ENCODE results near the gene TAS1R3. TPM values are rescaled to one million over a fixed set of nuclear protein-coding genes. Genes with fewer than 3 reads are reported as not detected.

Gene TAS1R3
- total and polyA plus RNA-seq, 10 of the 15 experiments (the other 5 are each of a cell fraction or from before 2014, with no cell fraction given), result 0.04 to 0.51 (median 0.08) TPM; not detected in 3

DNA sequence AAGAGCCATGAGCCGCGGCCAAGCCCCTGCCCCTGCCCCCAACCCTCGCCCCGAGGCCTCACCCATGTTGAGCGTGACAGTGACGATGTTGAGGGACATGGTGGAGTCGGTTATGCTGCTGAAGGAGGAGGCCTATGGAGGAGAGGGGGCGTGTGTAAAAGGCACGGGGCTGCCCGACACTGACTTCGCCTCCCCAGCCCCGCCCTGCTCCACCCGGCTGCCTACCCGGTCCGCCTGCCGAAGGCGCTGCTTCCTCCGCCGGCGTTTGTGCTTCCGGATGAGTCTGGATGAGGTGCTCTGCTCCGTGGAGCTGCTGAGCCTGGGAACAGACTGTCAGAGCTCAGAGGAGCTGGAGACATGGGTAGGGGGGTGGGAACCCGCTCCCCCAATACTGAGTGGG, 9.1 kb downstream of the TAS1R3 start:
- ChIA-PET RAD21 (ENCODE audit: unreplicated experiment) (no interaction called here), POLR2A (no interaction called here), SMC1A (ENCODE audit: uncharacterized antibody, unreplicated experiment) (no interaction called here), CTCF (no interaction called here)
- Histone ChIP-seq H2AFZ (ENCODE audit: control insufficient read depth, low read depth, low read length) (no peak overlapping the region), H3K9ac (ENCODE audit: control insufficient read depth, insufficient read depth, low read length) (no peak overlapping the region), H3K4me1 (ENCODE audit: control insufficient read depth, insufficient read depth, low read length) (no peaks in the 10 kb centered on the region), H4K20me1 (ENCODE audit: control insufficient read depth, insufficient read depth) (no peaks in the 10 kb centered on the region), H3K4me3 (no peak overlapping the region), H3K27ac (ENCODE audit: control insufficient read depth, insufficient read depth) (no peak overlapping the region), H3K4me2 (ENCODE audit: control insufficient read depth, insufficient read depth) (no peak overlapping the region), H3K9me3 (replicated peaks; ENCODE audit: control insufficient read depth, insufficient read depth, low read length) (no peaks in the 10 kb centered on the region), H3K79me2 (ENCODE audit: control insufficient read depth, insufficient read depth, low read length) (no peaks in the 10 kb centered on the region), H3K27me3 (replicated peaks in 1 of 2; ENCODE audit: control insufficient read depth in 2 of 2, insufficient read depth in 2 of 2, low read length in 1 of 2) (no peaks in the 10 kb centered on the region), H3K36me3 (ENCODE audit: control insufficient read depth in 2 of 2, insufficient read depth in 2 of 2, low read length in 1 of 2) (peaks cover 0 to 5% of the 10 kb centered on the region in 2 experiments)
- ATAC-seq, result no peak
- DNase-seq (ENCODE audit: low read depth, low spot score), result no peak
- FAIRE-seq, result no peak
- in situ Hi-C loops (cut with MboI) (no loop called here), intact Hi-C loops (cut with micrococcal nuclease; ENCODE audit: unreplicated experiment) (no loop called here)
- WGBS (ENCODE audit: insufficient coverage, insufficient replicate concordance, low lambda C conversion rate, missing lambda C conversion rate), result 95% methylated on average over 23 of the region's 23 CpGs
- BruUV-seq (replicated peaks), result no TSS peak
- no peak for TF ChIP-seq KLF5 (IDR thresholded peaks at IDR 0.05; ENCODE audit: partially characterized antibody)
- TF ChIP-seq ZNF592 (IDR thresholded peaks at IDR 0.05), result no peak
- no peak for TF ChIP-seq TARDBP (IDR thresholded peaks at IDR 0.05; ENCODE audit: borderline replicate concordance)
- TF ChIP-seq MTA2 (IDR thresholded peaks at IDR 0.05; ENCODE audit: low read depth), result no peak
- no peak for TF ChIP-seq ZBED1 (IDR thresholded peaks at IDR 0.05; ENCODE audit: borderline replicate concordance)
- no peak for TF ChIP-seq POLR2AphosphoS5 (IDR thresholded peaks at IDR 0.05; ENCODE audit: low read length)
- TF ChIP-seq FOXM1 (IDR thresholded peaks at IDR 0.05; ENCODE audit: low read depth, low read length), result no peak
- TF ChIP-seq SPI1 (IDR thresholded peaks at IDR 0.05; ENCODE audit: borderline replicate concordance, insufficient read depth, low read depth, low read length), result no peak
- TF ChIP-seq ZNF274 (IDR thresholded peaks at IDR 0.05; ENCODE audit: insufficient read depth, insufficient read length), result no peak
- TF ChIP-seq, protein P1, sequence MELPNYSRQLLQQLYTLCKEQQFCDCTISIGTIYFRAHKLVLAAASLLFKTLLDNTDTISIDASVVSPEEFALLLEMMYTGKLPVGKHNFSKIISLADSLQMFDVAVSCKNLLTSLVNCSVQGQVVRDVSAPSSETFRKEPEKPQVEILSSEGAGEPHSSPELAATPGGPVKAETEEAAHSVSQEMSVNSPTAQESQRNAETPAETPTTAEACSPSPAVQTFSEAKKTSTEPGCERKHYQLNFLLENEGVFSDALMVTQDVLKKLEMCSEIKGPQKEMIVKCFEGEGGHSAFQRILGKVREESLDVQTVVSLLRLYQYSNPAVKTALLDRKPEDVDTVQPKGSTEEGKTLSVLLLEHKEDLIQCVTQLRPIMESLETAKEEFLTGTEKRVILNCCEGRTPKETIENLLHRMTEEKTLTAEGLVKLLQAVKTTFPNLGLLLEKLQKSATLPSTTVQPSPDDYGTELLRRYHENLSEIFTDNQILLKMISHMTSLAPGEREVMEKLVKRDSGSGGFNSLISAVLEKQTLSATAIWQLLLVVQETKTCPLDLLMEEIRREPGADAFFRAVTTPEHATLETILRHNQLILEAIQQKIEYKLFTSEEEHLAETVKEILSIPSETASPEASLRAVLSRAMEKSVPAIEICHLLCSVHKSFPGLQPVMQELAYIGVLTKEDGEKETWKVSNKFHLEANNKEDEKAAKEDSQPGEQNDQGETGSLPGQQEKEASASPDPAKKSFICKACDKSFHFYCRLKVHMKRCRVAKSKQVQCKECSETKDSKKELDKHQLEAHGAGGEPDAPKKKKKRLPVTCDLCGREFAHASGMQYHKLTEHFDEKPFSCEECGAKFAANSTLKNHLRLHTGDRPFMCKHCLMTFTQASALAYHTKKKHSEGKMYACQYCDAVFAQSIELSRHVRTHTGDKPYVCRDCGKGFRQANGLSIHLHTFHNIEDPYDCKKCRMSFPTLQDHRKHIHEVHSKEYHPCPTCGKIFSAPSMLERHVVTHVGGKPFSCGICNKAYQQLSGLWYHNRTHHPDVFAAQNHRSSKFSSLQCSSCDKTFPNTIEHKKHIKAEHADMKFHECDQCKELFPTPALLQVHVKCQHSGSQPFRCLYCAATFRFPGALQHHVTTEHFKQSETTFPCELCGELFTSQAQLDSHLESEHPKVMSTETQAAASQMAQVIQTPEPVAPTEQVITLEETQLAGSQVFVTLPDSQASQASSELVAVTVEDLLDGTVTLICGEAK (IDR thresholded peaks at IDR 0.05; ENCODE audit: borderline replicate concordance), result no peak
- TF ChIP-seq ATF3 (IDR thresholded peaks at IDR 0.05; ENCODE audit: borderline replicate concordance, extremely low read depth, low read depth, low read length), result no peak
- no peak for TF ChIP-seq SMAD5 (IDR thresholded peaks at IDR 0.05; ENCODE audit: low read depth)
- TF ChIP-seq MXI1 (IDR thresholded peaks at IDR 0.05; ENCODE audit: low read depth, low read length), result no peak
- no peak for TF ChIP-seq TCF7 (IDR thresholded peaks at IDR 0.05; ENCODE audit: borderline replicate concordance)
- TF ChIP-seq RAD21 (IDR thresholded peaks at IDR 0.05; ENCODE audit: insufficient read depth, low read depth, low read length), result no peak
- TF ChIP-seq CEBPB (IDR thresholded peaks at IDR 0.05; ENCODE audit: borderline replicate concordance in 1 of 2, low read depth in 2 of 2, low read length in 2 of 2), result no peak
- TF ChIP-seq NFXL1 (IDR thresholded peaks at IDR 0.05; ENCODE audit: borderline replicate concordance), result no peak

Measured in GM12878 (cell line).